ENCODE measurements around the gene ALG8.

Gene ALG8

DNA sequence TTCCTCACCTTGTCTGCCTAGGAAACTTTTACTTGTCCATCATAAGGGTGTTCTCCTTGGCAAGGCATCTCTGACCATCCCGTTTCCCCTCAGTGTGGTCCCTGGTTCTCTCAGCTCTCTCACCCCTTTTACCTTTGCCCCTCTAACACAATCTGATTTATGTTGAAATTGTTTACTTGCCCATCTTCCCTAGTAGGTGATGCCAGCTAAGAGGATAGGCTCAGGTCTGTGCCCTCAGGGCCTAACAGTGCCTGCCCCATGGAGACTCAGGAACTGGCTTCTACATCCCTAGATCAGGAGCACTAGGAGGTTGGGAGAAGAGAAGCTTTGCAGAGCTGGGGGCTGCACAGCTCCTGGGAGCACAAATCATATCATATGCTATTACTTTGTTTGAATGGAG is 21.1 kb upstream of the ALG8 start:
- no peak for DNase-seq (ENCODE audit: low read depth)

DNA sequence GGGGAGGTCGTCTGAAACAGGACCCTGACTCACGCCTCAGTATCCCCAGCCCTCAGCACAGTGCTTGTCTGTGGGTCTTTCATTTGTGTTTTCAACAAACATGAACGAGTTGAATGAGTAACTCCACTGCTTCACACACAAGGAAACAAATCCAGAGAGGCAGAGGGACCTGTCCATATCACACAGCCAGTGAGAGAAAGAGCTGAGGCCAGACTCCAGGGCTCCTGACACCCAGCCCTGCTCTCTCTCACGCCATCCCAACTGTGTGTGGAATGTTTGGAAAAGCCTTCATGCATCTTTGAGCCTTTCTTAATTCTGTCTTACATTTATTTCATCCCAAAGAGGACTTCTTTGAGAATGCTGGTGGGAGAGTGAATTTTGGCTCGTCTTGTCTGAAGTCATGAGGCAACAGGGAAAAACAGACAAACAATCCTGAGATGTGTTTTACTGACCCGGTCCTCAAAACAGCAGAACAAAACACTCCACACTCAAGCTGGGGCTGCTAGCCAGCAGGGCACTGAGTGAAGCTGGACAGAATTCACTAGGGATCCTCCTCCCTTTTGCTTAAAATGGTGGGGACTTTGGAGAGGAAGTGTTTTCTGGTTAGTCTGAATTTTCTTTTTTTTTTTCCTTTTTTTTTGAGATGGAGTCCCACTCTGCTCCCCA is 19.7 kb upstream of the ALG8 start:
- no peak for DNase-seq (ENCODE audit: low read depth)

DNA sequence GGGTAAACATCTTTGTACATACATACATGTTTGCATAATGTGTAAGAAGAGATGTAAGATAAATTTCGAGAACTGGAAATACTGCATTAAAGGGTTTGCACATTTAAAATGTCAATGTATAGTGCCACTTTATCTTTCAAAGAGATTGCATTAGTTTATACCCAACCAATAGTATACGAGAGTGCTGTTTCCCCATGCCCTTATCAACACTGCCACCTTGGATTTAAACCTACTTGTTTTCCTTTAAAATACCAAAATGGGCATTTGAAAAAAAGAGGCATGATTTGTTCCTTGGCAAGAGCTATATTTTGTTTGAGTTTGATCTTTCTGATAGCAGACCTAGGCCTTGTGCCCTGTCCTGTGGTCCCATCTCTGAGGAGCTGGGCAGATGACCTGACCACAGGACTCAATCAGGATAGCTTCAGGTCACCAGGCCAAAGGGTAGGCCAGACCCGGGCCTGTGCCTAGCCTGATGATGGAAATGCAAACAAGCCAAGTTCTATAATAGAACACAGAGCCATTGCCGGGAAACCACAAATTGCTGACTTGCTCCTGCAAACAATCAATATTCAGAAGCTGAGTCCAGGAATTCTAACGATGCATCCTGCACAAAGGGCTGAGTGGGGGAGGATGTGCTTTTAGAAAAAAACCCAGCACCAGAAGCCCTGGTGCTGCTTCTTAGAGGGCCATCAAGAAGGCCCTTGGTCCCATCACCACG is 16.9 kb upstream of the ALG8 start:
- no peak for DNase-seq (ENCODE audit: low read depth)

DNA sequence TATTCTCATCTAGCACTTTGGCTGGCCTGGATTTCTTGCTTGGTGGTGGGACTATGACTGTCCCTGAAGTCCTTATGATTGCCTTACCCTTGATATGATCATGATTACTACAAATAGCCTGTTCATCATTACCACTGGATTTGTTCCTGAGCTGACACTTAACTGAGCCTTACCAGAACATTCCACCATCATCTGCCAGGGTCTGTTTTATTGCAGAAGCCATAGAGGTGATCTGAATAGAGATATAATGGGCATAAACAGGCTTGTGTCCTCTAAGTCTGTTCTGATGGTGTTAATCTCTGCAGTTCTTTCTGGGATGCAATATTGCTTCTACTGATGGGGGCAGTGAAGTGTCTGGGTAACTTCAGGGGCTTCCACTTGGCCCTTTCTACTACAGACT is 12.4 kb upstream of the ALG8 start:
- DNase-seq (ENCODE audit: low read depth): no peak

GRCh38 chr11:78150754-78151153 is 11.3 kb upstream of the ALG8 start:
- no peak for DNase-seq (ENCODE audit: low read depth)

DNA sequence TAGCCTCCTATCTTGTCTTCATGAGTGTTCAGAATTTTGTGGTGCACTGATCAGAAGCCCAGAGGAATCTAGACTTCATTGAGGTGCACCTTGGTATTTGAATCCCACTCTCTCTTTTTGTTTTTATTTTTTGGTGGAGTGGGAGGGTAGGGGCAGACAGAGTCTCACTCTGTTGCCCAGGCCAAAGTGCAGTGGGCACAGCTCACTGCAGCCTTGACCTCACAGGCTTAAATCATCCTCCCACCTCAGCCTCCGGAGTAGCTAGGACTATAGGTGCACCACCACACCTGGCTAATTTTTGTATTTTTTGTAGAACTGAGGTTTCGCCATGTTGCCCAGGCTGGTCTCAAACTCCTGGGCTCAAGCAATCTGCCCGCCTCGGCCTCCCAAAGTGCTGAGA is 10.9 kb upstream of the ALG8 start:
- no peak for DNase-seq (ENCODE audit: low read depth)

- no peak for DNase-seq (ENCODE audit: low read depth)
These were observed 10.2 kb upstream of the ALG8 start for GRCh38 chr11:78149646-78150045.

- no peak for DNase-seq (ENCODE audit: low read depth)
These were observed 8.4 kb upstream of the ALG8 start for GRCh38 chr11:78147807-78148206.

GRCh38 chr11:78145511-78146025 is 6.1 kb upstream of the ALG8 start:
- DNase-seq (ENCODE audit: low read depth): no peak

DNA sequence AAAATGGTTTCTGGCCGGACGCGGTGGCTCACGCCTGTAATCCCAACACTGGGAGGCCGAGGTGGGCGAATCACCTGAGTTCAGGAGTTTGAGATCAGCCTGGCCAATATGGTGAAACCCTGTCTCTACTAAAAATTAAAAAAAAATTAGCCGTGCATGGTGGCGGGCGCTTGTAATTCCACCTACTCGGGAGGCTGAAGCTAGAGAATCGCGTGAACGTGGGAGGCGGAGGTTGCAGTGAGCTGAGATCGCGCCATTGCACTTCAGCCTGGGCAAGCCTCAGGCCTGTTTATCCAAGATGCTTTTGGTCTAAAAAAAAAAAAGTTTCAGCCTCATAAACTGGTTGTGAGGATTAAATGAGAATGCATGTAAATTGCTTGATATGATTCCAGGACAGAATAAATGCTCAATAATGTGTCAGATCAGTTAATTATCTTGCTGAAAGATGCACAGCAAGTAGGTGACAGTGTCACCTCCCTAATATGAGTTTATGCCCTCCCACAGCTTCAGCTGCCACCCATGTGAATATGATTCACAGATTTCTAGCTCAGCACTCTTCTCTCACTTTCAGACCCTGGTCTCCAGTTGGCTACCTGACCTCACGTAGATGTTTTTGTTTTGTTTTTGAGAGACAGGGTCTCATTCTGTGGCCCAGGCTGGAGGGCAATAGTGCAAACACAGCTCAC is 1.1 kb upstream of the ALG8 start:
- no peak for DNase-seq (ENCODE audit: low read depth)

GRCh38 chr11:78138694-78139421 is 568 bp downstream of the ALG8 start:
- DNase-seq (ENCODE audit: low read depth): peak; percentile 23

GRCh38 chr11:78138291-78138690 is 1.1 kb downstream of the ALG8 start:
- DNase-seq (ENCODE audit: low read depth): no peak

DNA sequence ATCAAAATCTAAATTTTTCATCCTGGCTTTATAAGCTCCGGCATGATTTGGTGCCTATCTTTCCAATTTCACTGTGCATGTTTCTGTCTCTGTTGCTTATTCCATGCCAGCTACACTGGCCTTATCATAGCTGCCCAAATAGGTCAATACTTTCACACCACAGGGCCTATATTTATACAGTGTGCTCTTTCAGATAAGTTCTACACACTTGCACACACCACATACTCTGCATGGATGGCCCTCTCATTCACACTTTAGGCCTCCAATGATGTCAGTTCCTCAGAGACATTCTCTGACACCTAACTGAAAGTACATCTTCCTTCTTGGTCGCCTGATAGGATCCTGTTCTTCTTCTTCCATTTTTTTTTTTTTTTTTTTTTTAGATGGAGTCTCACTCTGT is 7.0 kb downstream of the ALG8 start:
- no peak for DNase-seq (ENCODE audit: low read depth)

DNA sequence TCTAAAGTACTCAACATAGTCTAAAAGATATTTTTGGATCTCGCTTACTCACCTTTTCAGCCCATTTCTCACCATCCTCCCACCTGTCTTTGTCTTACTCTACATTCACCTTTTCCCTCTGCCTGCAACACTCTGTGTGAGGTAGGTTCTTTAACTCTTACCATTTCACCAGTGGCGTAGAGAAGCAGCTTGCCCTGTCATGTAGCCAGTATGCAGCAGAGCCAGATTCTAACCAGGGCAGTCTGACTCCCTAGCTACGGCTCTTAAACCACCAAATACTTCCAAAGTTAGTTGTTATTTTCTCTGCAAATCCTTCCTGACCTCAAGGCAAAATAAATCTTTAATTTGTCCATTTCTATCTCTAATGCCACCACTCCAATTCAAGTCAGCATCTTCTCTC is 7.5 kb downstream of the ALG8 start:
- DNase-seq (ENCODE audit: low read depth): no peak

GRCh38 chr11:78127403-78127802 is 12.0 kb downstream of the ALG8 start:
- DNase-seq (ENCODE audit: low read depth): no peak

DNA sequence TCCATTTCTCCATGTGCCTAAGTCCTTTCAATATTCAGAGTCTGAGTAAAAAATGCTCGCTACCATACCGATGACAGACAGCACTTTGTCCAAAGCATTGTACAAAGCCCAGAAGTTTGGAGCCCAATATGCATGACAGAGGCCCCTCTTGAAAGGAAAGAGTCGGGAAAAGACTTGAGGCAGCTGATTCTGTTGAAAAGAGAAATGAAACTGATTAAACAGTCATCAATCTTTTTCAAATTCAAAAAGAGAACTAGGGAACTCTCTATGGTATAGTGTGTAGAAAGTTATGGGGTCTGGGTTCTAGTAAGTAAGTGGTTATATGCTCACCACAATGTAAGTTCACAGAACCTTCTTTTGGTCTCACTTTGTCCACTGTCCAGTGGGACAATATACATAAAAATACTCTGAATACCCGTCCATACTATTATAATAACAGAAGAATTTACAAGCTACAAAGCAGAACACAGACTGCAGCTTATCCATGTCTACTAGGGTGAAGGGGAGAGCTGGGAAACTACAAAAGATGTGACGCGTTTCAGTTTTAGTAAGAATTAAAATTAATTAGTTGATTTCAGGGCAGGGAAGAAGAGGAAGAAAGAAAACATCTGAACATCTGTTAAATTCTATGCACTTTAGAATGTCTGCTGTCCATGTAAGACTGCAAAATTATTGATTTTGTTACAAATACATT is 26.7 kb downstream of the ALG8 start:
- DNase-seq (ENCODE audit: low read depth): no peak

GRCh38 chr11:78111298-78111697 is 28.1 kb downstream of the ALG8 start:
- DNase-seq (ENCODE audit: low read depth): no peak

GRCh38 chr11:78110830-78111229 is 28.6 kb downstream of the ALG8 start:
- no peak for DNase-seq (ENCODE audit: low read depth)

GRCh38 chr11:78110351-78110750 is 29.1 kb downstream of the ALG8 start:
- DNase-seq (ENCODE audit: low read depth): no peak

DNA sequence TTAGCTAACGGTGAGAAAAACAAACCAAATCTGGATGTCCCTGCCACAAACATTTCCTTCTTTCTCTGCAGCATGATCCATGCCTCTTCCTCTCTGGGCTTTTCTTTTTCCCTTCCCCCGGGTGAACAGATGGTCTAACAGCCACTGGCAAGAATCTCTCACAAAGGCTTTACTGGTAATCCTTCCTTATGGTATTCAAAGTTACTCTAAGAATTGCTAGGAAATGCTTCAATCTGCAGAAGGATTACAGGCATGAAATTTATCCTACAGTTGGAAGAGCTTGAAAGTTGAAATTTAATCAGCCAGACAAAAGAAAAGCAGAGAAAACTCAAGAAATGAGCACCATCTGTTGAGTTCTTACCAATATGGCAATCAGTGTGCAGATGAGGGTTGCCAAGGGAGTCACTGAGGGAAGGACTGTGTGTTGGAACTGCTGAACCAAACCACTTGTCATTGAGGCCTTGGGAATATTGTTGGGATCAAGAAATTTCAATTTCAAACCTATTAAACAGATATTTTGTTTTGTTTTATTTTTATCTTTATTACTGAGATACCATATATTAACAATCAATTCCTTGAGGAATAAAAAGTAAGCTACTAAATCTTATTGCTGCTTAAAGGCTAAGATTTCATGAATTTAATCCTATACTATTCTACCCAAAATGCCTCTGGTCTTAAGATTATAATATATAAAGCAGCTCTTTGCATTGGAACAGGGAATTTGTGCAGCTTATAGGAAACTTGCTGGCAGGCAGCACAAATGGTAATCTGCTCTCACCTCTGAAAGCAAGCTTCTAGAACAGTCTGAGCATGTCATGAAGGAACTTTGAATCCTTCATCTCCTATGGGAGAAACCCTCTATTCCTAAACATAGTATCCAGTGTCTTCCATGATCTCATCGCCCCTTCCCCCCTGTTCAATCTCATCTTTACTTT is 30.1 kb downstream of the ALG8 start:
- no peak for DNase-seq (ENCODE audit: low read depth)

All from activated T-cell treated with anti-CD3 and anti-CD28 coated beads for 24 hours (primary cell).